K562 (cell line): ENCODE data around the gene CCNT1. TPM values are rescaled to one million over a fixed set of nuclear protein-coding genes. Genes with fewer than 3 reads are reported as not detected.

Experiments used
- FIP1L1 ChIP-seq: fragments of 200-400 bp; formaldehyde crosslinking; IDR thresholded peaks from 2 replicates; pipeline ENCODE4 v1.6.1; 2018; ENCODE audit warnings: mild to moderate bottlenecking, low read depth, low read length; ENCODE audit not compliant: poor library complexity, severe bottlenecking
- HNRNPK ChIP-seq: fragments of 200-400 bp; formaldehyde crosslinking; IDR thresholded peaks from one replicate; pipeline ENCODE4 v1.6.1; 2018; ENCODE audit warnings: mild to moderate bottlenecking, low read depth, low read length; ENCODE audit not compliant: poor library complexity, severe bottlenecking
- MBD2 ChIP-seq: sonication (generic); IDR thresholded peaks from 2 replicates; pipeline ENCODE4 v1.6.1; 2016; ENCODE audit warnings: low read depth, borderline replicate concordance
- MITF ChIP-seq: IDR thresholded peaks from 2 replicates; pipeline ENCODE4 v1.6.1; 2014; ENCODE audit warnings: antibody characterized with exemption
- MYBL2 ChIP-seq, 2 experiments: fragments of 450-650 bp in 1 of 2; sonication (generic) in 1 of 2; formaldehyde crosslinking in 1 of 2; IDR thresholded peaks; 2 replicates each; pipeline versions ENCODE4 v1.6.1 to v1.8.1; 2017 to 2022; ENCODE audit warnings: borderline replicate concordance in 1 of 2, inconsistent platforms in 1 of 2, low read depth in 1 of 2, mild to moderate bottlenecking in 1 of 2, missing genetic modification reagents in 1 of 2, moderate library complexity in 1 of 2
- NONO ChIP-seq, 2 experiments: fragments of 200-400 bp in 1 of 2; fragments of 450-650 bp in 1 of 2; formaldehyde crosslinking in 1 of 2; IDR thresholded peaks; 2 replicates each; pipeline ENCODE4 v1.6.1; 2017; ENCODE audit warnings: low read depth in 2 of 2, mild to moderate bottlenecking in 2 of 2, moderate library complexity in 2 of 2, low read length in 1 of 2
- PBX2 ChIP-seq, 2 experiments: IDR thresholded peaks in 1 of 2; conservative IDR thresholded peaks in 1 of 2; 2 replicates each; pipeline ENCODE4 v1.6.1; 2016; ENCODE audit warnings: low read depth in 2 of 2, mild to moderate bottlenecking in 1 of 2, missing compliant biosample characterization in 1 of 2, missing genetic modification characterization in 1 of 2, moderate library complexity in 1 of 2
- RUNX1 ChIP-seq: sonication (generic); IDR thresholded peaks from 2 replicates; pipeline ENCODE4 v1.6.1; 2016; ENCODE audit warnings: antibody characterized with exemption, low read depth
- SP2 ChIP-seq: IDR thresholded peaks from 2 replicates; pipeline ENCODE4 v1.6.1; 2011; ENCODE audit warnings: mild to moderate bottlenecking, low read depth, low read length, moderate library complexity; ENCODE audit not compliant: poor library complexity, severe bottlenecking; ENCODE audit errors: extremely low read depth
- STAT5B ChIP-seq: fragments of 250-450 bp; sonication (Bioruptor Pico); IDR thresholded peaks from 2 replicates; pipeline ENCODE4 v1.8.0; 2021; ENCODE audit warnings: mild to moderate bottlenecking, inconsistent platforms
- TRIM25 ChIP-seq: fragments of 450-650 bp; IDR thresholded peaks from 2 replicates; pipeline ENCODE4 v1.7.0; 2016; ENCODE audit warnings: borderline replicate concordance
- ZNF217 ChIP-seq: sonication (generic); formaldehyde crosslinking; IDR thresholded peaks from 2 replicates; pipeline ENCODE4 v1.8.0; 2022; ENCODE audit warnings: mild to moderate bottlenecking, missing genetic modification reagents
- polyA plus RNA-seq, 8 experiments: library from polyadenylated mRNA; depleted of rRNA in 4 of 8; stranded (reverse) in 5 of 8; unstranded in 3 of 8; fragments of >200 nt; fragmentation: Nextera tagmentation in 2 of 8; fragmentation: Illumina TruSeq in 1 of 8; extraction: Ambion mirVana in 2 of 8; extraction: Trizol in 1 of 8; gene quantifications; 2 replicates each; pipeline versions ENCODE4 v1.2.1 to v1.2.3, GENCODE V29; 2011 to 2014; ENCODE audit warnings: inconsistent platforms in 1 of 8, missing spikeins in 1 of 8
- total RNA-seq, 7 experiments: library from RNA; depleted of rRNA in 6 of 7; stranded (reverse); fragments of >200 nt in 6 of 7; fragmentation: Illumina TruSeq in 2 of 7; extraction: Trizol in 2 of 7; gene quantifications; 2 replicates each; pipeline versions ENCODE4 v1.2.1 to v1.2.3, GENCODE V29; 2011 to 2021; ENCODE audit warnings: low replicate concordance in 1 of 7
- TF ChIP-seq, protein P1 (sequence below): sonication (generic); formaldehyde crosslinking; IDR thresholded peaks from 2 replicates; pipeline ENCODE4 v1.8.0; 2023; ENCODE audit warnings: missing genetic modification reagents, mild to moderate bottlenecking, borderline replicate concordance

CCNT1 gene
- total and polyA plus RNA-seq, 9 of the 15 experiments (the other 6 are each of a cell fraction or from before 2014, with no cell fraction given), result 9.7 to 52.4 (median 33.4) TPM

GRCh38 chr12:48716493-48717251, at the start of gene CCNT1 (continued):
- TF ChIP-seq, protein P1, sequence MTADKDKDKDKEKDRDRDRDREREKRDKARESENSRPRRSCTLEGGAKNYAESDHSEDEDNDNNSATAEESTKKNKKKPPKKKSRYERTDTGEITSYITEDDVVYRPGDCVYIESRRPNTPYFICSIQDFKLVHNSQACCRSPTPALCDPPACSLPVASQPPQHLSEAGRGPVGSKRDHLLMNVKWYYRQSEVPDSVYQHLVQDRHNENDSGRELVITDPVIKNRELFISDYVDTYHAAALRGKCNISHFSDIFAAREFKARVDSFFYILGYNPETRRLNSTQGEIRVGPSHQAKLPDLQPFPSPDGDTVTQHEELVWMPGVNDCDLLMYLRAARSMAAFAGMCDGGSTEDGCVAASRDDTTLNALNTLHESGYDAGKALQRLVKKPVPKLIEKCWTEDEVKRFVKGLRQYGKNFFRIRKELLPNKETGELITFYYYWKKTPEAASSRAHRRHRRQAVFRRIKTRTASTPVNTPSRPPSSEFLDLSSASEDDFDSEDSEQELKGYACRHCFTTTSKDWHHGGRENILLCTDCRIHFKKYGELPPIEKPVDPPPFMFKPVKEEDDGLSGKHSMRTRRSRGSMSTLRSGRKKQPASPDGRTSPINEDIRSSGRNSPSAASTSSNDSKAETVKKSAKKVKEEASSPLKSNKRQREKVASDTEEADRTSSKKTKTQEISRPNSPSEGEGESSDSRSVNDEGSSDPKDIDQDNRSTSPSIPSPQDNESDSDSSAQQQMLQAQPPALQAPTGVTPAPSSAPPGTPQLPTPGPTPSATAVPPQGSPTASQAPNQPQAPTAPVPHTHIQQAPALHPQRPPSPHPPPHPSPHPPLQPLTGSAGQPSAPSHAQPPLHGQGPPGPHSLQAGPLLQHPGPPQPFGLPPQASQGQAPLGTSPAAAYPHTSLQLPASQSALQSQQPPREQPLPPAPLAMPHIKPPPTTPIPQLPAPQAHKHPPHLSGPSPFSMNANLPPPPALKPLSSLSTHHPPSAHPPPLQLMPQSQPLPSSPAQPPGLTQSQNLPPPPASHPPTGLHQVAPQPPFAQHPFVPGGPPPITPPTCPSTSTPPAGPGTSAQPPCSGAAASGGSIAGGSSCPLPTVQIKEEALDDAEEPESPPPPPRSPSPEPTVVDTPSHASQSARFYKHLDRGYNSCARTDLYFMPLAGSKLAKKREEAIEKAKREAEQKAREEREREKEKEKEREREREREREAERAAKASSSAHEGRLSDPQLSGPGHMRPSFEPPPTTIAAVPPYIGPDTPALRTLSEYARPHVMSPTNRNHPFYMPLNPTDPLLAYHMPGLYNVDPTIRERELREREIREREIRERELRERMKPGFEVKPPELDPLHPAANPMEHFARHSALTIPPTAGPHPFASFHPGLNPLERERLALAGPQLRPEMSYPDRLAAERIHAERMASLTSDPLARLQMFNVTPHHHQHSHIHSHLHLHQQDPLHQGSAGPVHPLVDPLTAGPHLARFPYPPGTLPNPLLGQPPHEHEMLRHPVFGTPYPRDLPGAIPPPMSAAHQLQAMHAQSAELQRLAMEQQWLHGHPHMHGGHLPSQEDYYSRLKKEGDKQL, result 0 out of 2 replicates have a peak, but pooled peaks have one; percentile 77
- TF ChIP-seq MYBL2 (IDR thresholded peaks at IDR 0.05; ENCODE audit: low read depth), result peak; percentile 86
- no peak for TF ChIP-seq MYBL2 (CRISPR knock-in tag; IDR thresholded peaks at IDR 0.05; ENCODE audit: borderline replicate concordance)
- TF ChIP-seq RUNX1, result no peak
- TF ChIP-seq STAT5B (CRISPR knock-in tag), result no peak
- no peak for TF ChIP-seq HNRNPK
- TF ChIP-seq MITF, result peak; percentile 68; the same call in 1 of the 2 replicates
- TF ChIP-seq NONO (IDR thresholded peaks at IDR 0.05; ENCODE audit: low read depth in 2 of 2, low read length in 1 of 2), result peak in 1 of 2 experiments; percentile 6; a peak in 1 of 4 replicates
- TF ChIP-seq FIP1L1, result peak; percentile 48
- TF ChIP-seq ZNF217 (CRISPR knock-in tag), result no peak
- TF ChIP-seq SP2, result no peak
- no peak for TF ChIP-seq PBX2 (CRISPR knock-in tag; IDR thresholded peaks at IDR 0.05; ENCODE audit: low read depth)
- TF ChIP-seq PBX2 (tag; conservative IDR thresholded peaks at IDR 0.05; ENCODE audit: low read depth), result no peak
- no peak for TF ChIP-seq TRIM25
- peak; percentile 83 for TF ChIP-seq MBD2
